H1 (cell line): ENCODE results near the gene IFT122. TPM values are rescaled to one million over a fixed set of nuclear protein-coding genes. Genes with fewer than 3 reads are reported as not detected.

Source experiments
- CTCF ChIA-PET: fragments of 300-600 bp; sonication (Branson Sonifier 250); formaldehyde crosslinking; loops from one replicate; lab custom pipeline; 2021; ENCODE audit not compliant: partially characterized antibody; lab: Charles Lee
- POLR2A ChIA-PET: fragments of 300-600 bp; sonication (Branson Sonifier 250); formaldehyde crosslinking; loops from one replicate; lab custom pipeline; 2021; ENCODE audit warnings: inconsistent platforms; ENCODE audit not compliant: partially characterized antibody; lab: Charles Lee
- DNase-seq, 2 experiments: peaks; one replicate each; pipeline versions ENCODE4 v3.0.0 to v3.0.0-alpha.2; 2010 to 2022; ENCODE audit warnings: low spot score in 2 of 2, low read depth in 1 of 2, mixed read lengths in 1 of 2
- FAIRE-seq: peaks from 2 replicates; lab custom pipeline; 2011; peaks lifted over from hg19 to GRCh38; lab: Jason Lieb, UNC
- H2AFZ ChIP-seq: 2 replicates; pipeline ENCODE4 v1.8.1; 2012; ENCODE audit warnings: low read length, inconsistent platforms
- H2AK5ac ChIP-seq: 2 replicates; pipeline ENCODE4 v1.6.1; 2013; ENCODE audit warnings: low read depth, low read length
- H2BK120ac ChIP-seq: replicated peaks from 2 replicates; pipeline ENCODE3; 2013; ENCODE audit warnings: low read depth, low read length, inconsistent platforms
- H2BK12ac ChIP-seq: 2 replicates; pipeline ENCODE4 v1.6.1; 2013; ENCODE audit warnings: low read depth, low read length
- H2BK15ac ChIP-seq: 2 replicates; pipeline ENCODE4 v1.6.1; 2013; ENCODE audit warnings: low read length
- H2BK20ac ChIP-seq: 2 replicates; pipeline ENCODE4 v1.6.1; 2013; ENCODE audit warnings: low read length
- H2BK5ac ChIP-seq: 2 replicates; pipeline ENCODE4 v1.6.1; 2013; ENCODE audit warnings: low read depth, low read length
- H3K14ac ChIP-seq: 2 replicates; pipeline ENCODE4 v1.6.1; 2013; ENCODE audit warnings: inconsistent platforms; ENCODE audit not compliant: insufficient read length
- H3K18ac ChIP-seq: 2 replicates; pipeline ENCODE4 v1.6.1; 2013; ENCODE audit warnings: low read length; ENCODE audit errors: extremely low read depth
- H3K23ac ChIP-seq: 2 replicates; pipeline ENCODE4 v1.6.1; 2013; ENCODE audit warnings: inconsistent platforms; ENCODE audit not compliant: insufficient read length
- H3K23me2 ChIP-seq: 2 replicates; pipeline ENCODE4 v1.6.1; 2013; ENCODE audit warnings: low read depth, low read length
- H3K27ac ChIP-seq: 2 replicates; pipeline ENCODE4 v1.6.1; 2011; ENCODE audit warnings: low read depth, low read length, inconsistent platforms
- H3K27me3 ChIP-seq, 4 experiments: replicated peaks in 1 of 4; 1 replicate in 1 of 4; 2 replicates in 3 of 4; pipeline versions ENCODE4 v1.6.1 to v1.8.1; 2011 to 2013; ENCODE audit warnings: low read length in 3 of 4, mild to moderate bottlenecking in 3 of 4, inconsistent platforms in 2 of 4, mixed read lengths in 2 of 4, moderate library complexity in 1 of 4; ENCODE audit not compliant: control insufficient read depth in 3 of 4, insufficient read depth in 3 of 4; ENCODE audit errors: extremely low read depth in 1 of 4
- H3K36me3 ChIP-seq, 4 experiments: 2 replicates each; pipeline versions ENCODE4 v1.6.1 to v1.8.1; 2011 to 2013; ENCODE audit warnings: mild to moderate bottlenecking in 4 of 4, low read length in 3 of 4, moderate library complexity in 2 of 4, control low read depth in 1 of 4, inconsistent platforms in 1 of 4; ENCODE audit not compliant: insufficient read depth in 4 of 4, control insufficient read depth in 2 of 4
- H3K4ac ChIP-seq: replicated peaks from 2 replicates; pipeline ENCODE3; 2013; ENCODE audit warnings: low read length, low read depth, mixed read lengths, inconsistent platforms; ENCODE audit not compliant: insufficient read length
- H3K4me1 ChIP-seq, 4 experiments: replicated peaks in 1 of 4; 1 replicate in 1 of 4; 2 replicates in 3 of 4; pipeline versions ENCODE4 v1.6.1 to v1.8.1; 2011 to 2013; ENCODE audit warnings: low read length in 3 of 4, inconsistent platforms in 2 of 4, mixed read lengths in 1 of 4; ENCODE audit not compliant: insufficient read depth in 4 of 4, control insufficient read depth in 3 of 4
- H3K4me2 ChIP-seq, 2 experiments: 2 replicates each; pipeline versions ENCODE4 v1.6.1 to v1.8.1; 2011 to 2013; ENCODE audit warnings: low read depth in 2 of 2, low read length in 2 of 2, control low read depth in 1 of 2, inconsistent platforms in 1 of 2, mild to moderate bottlenecking in 1 of 2; ENCODE audit not compliant: insufficient read depth in 1 of 2
- H3K4me3 ChIP-seq, 4 experiments: fragments of 200-600, 300-600 bp in 1 of 4; sonication (generic), shearing (Covaris generic), sonication (Bioruptor Twin) in 1 of 4; 2 replicates each; pipeline versions ENCODE4 v1.5.1 to v1.8.1; 2011 to 2016; ENCODE audit warnings: low read length in 4 of 4, low read depth in 3 of 4, control low read depth in 2 of 4, inconsistent platforms in 2 of 4, mild to moderate bottlenecking in 2 of 4, mixed read lengths in 1 of 4, moderate library complexity in 1 of 4; ENCODE audit not compliant: insufficient read depth in 2 of 4; ENCODE audit errors: extremely low read depth in 1 of 4
- H3K56ac ChIP-seq: replicated peaks from 2 replicates; pipeline ENCODE3; 2013; ENCODE audit warnings: low read depth, mild to moderate bottlenecking, mixed read lengths, low read length, inconsistent platforms; ENCODE audit not compliant: insufficient read length
- H3K79me1 ChIP-seq: 2 replicates; pipeline ENCODE4 v1.6.1; 2013; ENCODE audit warnings: low read depth, low read length, control low read depth
- H3K79me2 ChIP-seq, 2 experiments: 2 replicates each; pipeline versions ENCODE4 v1.6.1 to v1.8.1; 2012 to 2013; ENCODE audit warnings: low read length in 2 of 2, mild to moderate bottlenecking in 2 of 2, inconsistent platforms in 1 of 2; ENCODE audit not compliant: insufficient read depth in 2 of 2, control insufficient read depth in 1 of 2
- H3K9ac ChIP-seq, 4 experiments: replicated peaks in 1 of 4; 1 replicate in 1 of 4; 2 replicates in 3 of 4; pipeline versions ENCODE4 v1.6.1 to v1.8.1; 2011 to 2013; ENCODE audit warnings: low read depth in 3 of 4, low read length in 3 of 4, control low read depth in 2 of 4, mild to moderate bottlenecking in 2 of 4, moderate library complexity in 2 of 4, inconsistent platforms in 1 of 4; ENCODE audit errors: extremely low read depth in 1 of 4
- H3K9me3 ChIP-seq, 2 experiments: 2 replicates each; pipeline versions ENCODE4 v1.6.1 to v1.8.1; 2012 to 2013; ENCODE audit warnings: mild to moderate bottlenecking in 2 of 2, moderate library complexity in 2 of 2, control low read depth in 1 of 2, inconsistent platforms in 1 of 2, low read depth in 1 of 2, low read length in 1 of 2, mixed read lengths in 1 of 2; ENCODE audit not compliant: insufficient read depth in 2 of 2
- H4K20me1 ChIP-seq, 2 experiments: replicated peaks in 1 of 2; 2 replicates each; pipeline versions ENCODE3 to v1.8.1; 2011 to 2013; ENCODE audit warnings: inconsistent platforms in 2 of 2, low read length in 2 of 2, mild to moderate bottlenecking in 1 of 2; ENCODE audit not compliant: insufficient read depth in 2 of 2, control insufficient read depth in 1 of 2
- H4K5ac ChIP-seq: 2 replicates; pipeline ENCODE4 v1.6.1; 2013; ENCODE audit warnings: low read length, low read depth, mixed read lengths, inconsistent platforms; ENCODE audit not compliant: insufficient read length
- H4K8ac ChIP-seq: 2 replicates; pipeline ENCODE4 v1.8.0; 2013; ENCODE audit warnings: mild to moderate bottlenecking, moderate library complexity, low read length, inconsistent platforms; ENCODE audit not compliant: insufficient read depth; ENCODE audit errors: extremely low read depth
- H4K91ac ChIP-seq: replicated peaks from 2 replicates; pipeline ENCODE3; 2013; ENCODE audit warnings: low read length, mixed read lengths, inconsistent platforms; ENCODE audit not compliant: insufficient read length
- BCL11A ChIP-seq, 2 experiments: IDR thresholded peaks; one replicate each; pipeline ENCODE4 v1.6.1; 2011; ENCODE audit warnings: low read depth in 2 of 2, low read length in 2 of 2, mild to moderate bottlenecking in 2 of 2
- CBX8 ChIP-seq: fragments of 300-800, 300-1000 bp; sonication (generic); IDR thresholded peaks from 2 replicates; pipeline ENCODE4 v1.7.1; 2016; ENCODE audit warnings: low read depth, low read length, borderline replicate concordance
- EGR1 ChIP-seq: IDR thresholded peaks from 2 replicates; pipeline ENCODE4 v1.6.1; 2011; ENCODE audit warnings: low read depth, low read length, borderline replicate concordance
- KDM1A ChIP-seq: fragments of 200-600, 300-600 bp; sonication (generic); IDR thresholded peaks from 2 replicates; pipeline ENCODE4 v1.7.1; 2016; ENCODE audit warnings: mild to moderate bottlenecking, low read length, borderline replicate concordance
- KDM5A ChIP-seq: fragments of 200-600 bp; IDR thresholded peaks from 2 replicates; pipeline ENCODE4 v1.7.1; 2012; ENCODE audit warnings: mild to moderate bottlenecking, low read length, inconsistent platforms, mixed read lengths
- RBBP5 ChIP-seq: IDR thresholded peaks from 2 replicates; pipeline ENCODE4 v1.7.1; 2012; ENCODE audit warnings: low read depth, mild to moderate bottlenecking, inconsistent platforms, low read length, moderate library complexity, borderline replicate concordance
- SIX5 ChIP-seq: IDR thresholded peaks from 2 replicates; pipeline ENCODE4 v1.6.1; 2011; ENCODE audit warnings: mild to moderate bottlenecking, low read depth, low read length
- SP1 ChIP-seq: IDR thresholded peaks from 2 replicates; pipeline ENCODE4 v1.6.1; 2011; ENCODE audit warnings: low read depth, low read length
- SP2 ChIP-seq: IDR thresholded peaks from 2 replicates; pipeline ENCODE4 v1.6.1; 2012; ENCODE audit warnings: mild to moderate bottlenecking, low read length, inconsistent platforms
- TEAD4 ChIP-seq: IDR thresholded peaks from 2 replicates; pipeline ENCODE4 v1.6.1; 2012; ENCODE audit warnings: low read depth, low read length, inconsistent platforms, mixed read lengths
- whole genome bisulfite sequencing, 2 experiments: shearing (Covaris generic) in 1 of 2; methylation state at CpG; one replicate each; pipeline versions ENCODE4 v1.1.6 to v1.1.7; 2013 to 2015; ENCODE audit warnings: low lambda C conversion rate in 2 of 2, mixed read lengths in 2 of 2, inconsistent platforms in 1 of 2, low coverage in 1 of 2, missing lambda C conversion rate in 1 of 2; ENCODE audit not compliant: insufficient replicate concordance in 2 of 2, insufficient coverage in 1 of 2, insufficient read length in 1 of 2; ENCODE audit errors: extremely low coverage in 1 of 2, missing lambda C conversion rate in 1 of 2; 5-methylcytosine and 5-hydroxymethylcytosine counted together
- polyA plus RNA-seq, 7 experiments: library from polyadenylated mRNA; depleted of rRNA in 3 of 7; stranded (reverse) in 5 of 7; unstranded in 2 of 7; fragments of >200 nt in 5 of 7; fragments of 200-250 nt in 2 of 7; gene quantifications; 1 replicate in 5 of 7; 2 replicates in 1 of 7; 4 replicates in 1 of 7; pipeline versions ENCODE4 v1.2.1 to v1.2.3, GENCODE V29; 2011 to 2013; ENCODE audit warnings: missing spikeins in 2 of 7, mixed read lengths in 2 of 7
- total RNA-seq: library from RNA; stranded (reverse); fragmentation: NEBNext Ultra II Directional; extraction: Animal tissue kit (Norgen Biotek cat#: 25700); gene quantifications from 2 replicates; pipeline ENCODE4 v1.2.1, GENCODE V29; 2021

Gene IFT122
- total and polyA plus RNA-seq, 2 of the 8 experiments (the other 6 are each of a cell fraction or from before 2014, with no cell fraction given), result 23.7 to 25.1 TPM

- Histone ChIP-seq H3K9ac (no peak overlapping the region), H3K4ac (no peak overlapping the region), H3K9me3 (no peaks in the 10 kb centered on the region), H3K27me3 (no peaks in the 10 kb centered on the region), H4K20me1 (no peaks in the 10 kb centered on the region), H2BK5ac (no peak overlapping the region), H2BK120ac (no peak overlapping the region), H3K4me3 (no peak overlapping the region), H2BK15ac (0 out of 2 replicates have a peak overlapping the region, but pooled peaks have one; percentile 92), H3K23ac (no peak overlapping the region), H3K18ac (no peak overlapping the region; the same call in 1 of the 2 replicates), H4K91ac (no peak overlapping the region), H3K27ac (no peak overlapping the region), H3K14ac (no peak overlapping the region), H4K8ac (no peak overlapping the region), H2BK12ac (0 out of 2 replicates have a peak overlapping the region, but pooled peaks have one; percentile 68), H3K79me1 (no peaks in the 10 kb centered on the region), H2AFZ (no peak overlapping the region), H3K4me1 (peaks cover 3 to 13% (median 7%) of the 10 kb centered on the region in 4 experiments; a peak in 6 of 7 replicates), H2BK20ac (no peak overlapping the region), H3K4me2 (no peak overlapping the region), H2AK5ac (no peak overlapping the region), H3K79me2 (no peaks in the 10 kb centered on the region), H3K56ac (no peak overlapping the region), H3K36me3 (no peaks in the 10 kb centered on the region), H4K5ac (no peak overlapping the region), H3K23me2 (peaks cover 2% of the 10 kb centered on the region; the same call in 1 of the 2 replicates)
- TF ChIP-seq SP2, result no peak
- no peak for TF ChIP-seq KDM1A
- TF ChIP-seq RBBP5, result no peak
- no peak for TF ChIP-seq BCL11A (IDR thresholded peaks at IDR 0.05; ENCODE audit: low read depth in 2 of 2, low read length in 2 of 2)
- TF ChIP-seq CBX8, result no peak
- no peak for TF ChIP-seq SP1
- TF ChIP-seq SIX5, result no peak
- TF ChIP-seq KDM5A, result no peak
- no peak for TF ChIP-seq TEAD4
- no peak for TF ChIP-seq EGR1
- POLR2A ChIA-PET, result interaction anchor here (0.6 kb wide), 1 partner anchor 480 kb away, joined by 3 read pairs; no protein-coding TSS in a partner anchor
- no peak for DNase-seq
- CTCF ChIA-PET, result interaction anchor here (2.4 kb wide), 1 partner anchor 9 kb away, joined by 5 read pairs; no protein-coding TSS in a partner anchor
- WGBS, 2 experiments, result 96% methylated on average over 19 of the region's 20 CpGs; no CpG with 5 or more reads in 1 of the 2 experiments
- no peak for FAIRE-seq
Measured at GRCh38 chr3:129532261-129532660, 92.2 kb downstream of the IFT122 start.
